Spleen (tissue), 11 donors: ENCODE results near the gene JDP2. TPM values are rescaled to one million over a fixed set of nuclear protein-coding genes. Genes with fewer than 3 reads are reported as not detected.
"Not testable (repeated sequence)": the region's sequence is repeated elsewhere in the genome, so short reads cannot be mapped to it uniquely, and the experiment has no call there.

Source experiments
- DNase-seq: peaks from one replicate; pipeline ENCODE4 v3.0.0-alpha.2; 2020
- H3K27ac ChIP-seq, 8 donors: fragments of 200-600 bp; sonication (generic) in 7 of 8; 1 replicate in 4 of 8; 2 replicates in 4 of 8; pipeline versions ENCODE4 v1.5.0 to v1.8.0; 2016 to 2021; ENCODE audit warnings: inconsistent platforms in 4 of 8, mild to moderate bottlenecking in 4 of 8, moderate library complexity in 1 of 8
- H3K27me3 ChIP-seq, 7 donors: fragments of 200-600 bp; sonication (generic) in 6 of 7; replicated peaks in 1 of 7; 1 replicate in 4 of 7; 2 replicates in 3 of 7; pipeline versions ENCODE4 v1.5.0 to v1.8.0; 2016 to 2021; ENCODE audit warnings: inconsistent platforms in 3 of 7, mild to moderate bottlenecking in 1 of 7
- H3K36me3 ChIP-seq, 6 donors: fragments of 200-600 bp; sonication (generic) in 5 of 6; 1 replicate in 4 of 6; 2 replicates in 2 of 6; pipeline versions ENCODE4 v1.5.0 to v1.8.0; 2016 to 2021; ENCODE audit warnings: inconsistent platforms in 2 of 6
- H3K4me1 ChIP-seq, 6 donors: fragments of 200-600 bp; sonication (generic) in 5 of 6; 1 replicate in 3 of 6; 2 replicates in 3 of 6; pipeline versions ENCODE4 v1.5.0 to v1.8.0; 2016 to 2021; ENCODE audit warnings: inconsistent platforms in 3 of 6
- H3K4me3 ChIP-seq, 8 donors: fragments of 200-600 bp; sonication (generic) in 7 of 8; 1 replicate in 4 of 8; 2 replicates in 4 of 8; pipeline versions ENCODE4 v1.5.0 to v1.8.0; 2016 to 2021; ENCODE audit warnings: inconsistent platforms in 4 of 8, mild to moderate bottlenecking in 4 of 8, moderate library complexity in 2 of 8
- H3K9me3 ChIP-seq, 8 donors: fragments of 200-600 bp; sonication (generic) in 7 of 8; 1 replicate in 4 of 8; 2 replicates in 4 of 8; pipeline versions ENCODE4 v1.5.0 to v1.8.0; 2016 to 2021; ENCODE audit warnings: inconsistent platforms in 4 of 8
- CTCF ChIP-seq, 11 experiments: fragments of 200-600 bp in 7 of 11; fragments of 450-650 bp in 4 of 11; sonication (generic) in 4 of 11; IDR thresholded peaks in 8 of 11; conservative IDR thresholded peaks in 3 of 11; 1 replicate in 7 of 11; 2 replicates in 4 of 11; pipeline versions ENCODE4 v1.4.0 to v1.8.0; 2016 to 2021; ENCODE audit warnings: antibody characterized with exemption in 11 of 11, inconsistent platforms in 4 of 11, mild to moderate bottlenecking in 1 of 11
- POLR2A ChIP-seq, 3 donors: fragments of 450-650 bp; IDR thresholded peaks; one replicate each; pipeline ENCODE4 v1.5.1; 2017; ENCODE audit warnings: antibody characterized with exemption in 3 of 3, mild to moderate bottlenecking in 1 of 3
- POLR2AphosphoS5 ChIP-seq, 3 donors: sonication (generic); formaldehyde crosslinking; IDR thresholded peaks; one replicate each; pipeline ENCODE4 v1.5.1; 2017; ENCODE audit warnings: antibody characterized with exemption in 3 of 3
- WGBS, 5 donors: extraction: QIAGEN DNeasy Blood & Tissue Kit in 3 of 5; methylation state at CpG; one replicate each; pipeline versions ENCODE4 v1.1.5 to v1.1.7; 2013 to 2018; 5-methylcytosine and 5-hydroxymethylcytosine counted together
- intact Hi-C: fragments of 100-400 bp; cut with DNase I; formaldehyde crosslinking; loops from one replicate; pipeline ENCODE4 v1.15.0; 2023; ENCODE audit warnings: low total_unique reads
- polyA plus RNA-seq, 3 donors: library from polyadenylated mRNA; stranded (reverse); fragments of 200-250 nt; gene quantifications; one replicate each; pipeline ENCODE4 v1.2.1, GENCODE V29; 2013
- total RNA-seq, 7 donors: library from RNA; depleted of rRNA in 3 of 7; stranded (reverse); fragments of >200 nt in 3 of 7; fragmentation: NEBNext Ultra II Directional in 4 of 7; extraction: Animal tissue kit (Norgen Biotek cat#: 25700) in 4 of 7; gene quantifications; one replicate each; pipeline versions ENCODE4 v1.1.0 to v1.2.1, GENCODE V29; 2016 to 2021
- donor health status: healthy with polysubstance abuse.
- donor health status: DM: no; HTN: no; CAD: no; lungs with moderate emphysema.
- donor health status: DM: no; HTN: no; CAD: no.
- donor health status: Bipolar disorder and iron deficiency.
- donor health status: healthy.
- donor health status: DM: no; HTN: no; CAD: no.
- donor health status: DM: yes; HTN: yes; CAD: no.

JDP2 gene
- total and polyA plus RNA-seq, 10 donors = 18.2 to 144 (median 91.8) TPM

GRCh38 chr14:75469606-75470237 lies 41.9 kb downstream of the JDP2 start:
- TF ChIP-seq POLR2AphosphoS5 (IDR thresholded peaks at IDR 0.05) (peak in 2 of 3 donors; percentile 16 to 74), CTCF (IDR thresholded peaks at IDR 0.05 in 8 of 11, conservative IDR thresholded peaks at IDR 0.05 in 3 of 11) (no peak)
- WGBS, 5 donors = 78 to 86% (median 83%) methylated on average over 21 to 25 of the region's 25 CpGs
- peaks cover 10 to 76% (median 48%) of the 10 kb centered on the region in 6 donors for H3K4me1 ChIP-seq
- H3K9me3 ChIP-seq = no peaks in the 10 kb centered on the region
- H3K27ac ChIP-seq = peak overlapping the region in 5 of 8 donors; percentile 21 to 87 (median 83)
- no peaks in the 10 kb centered on the region for H3K27me3 ChIP-seq
- no peak overlapping the region for H3K4me3 ChIP-seq
- peaks cover 0 to 100% (median 38%) of the 10 kb centered on the region in 6 donors for H3K36me3 ChIP-seq
- intact Hi-C loops = no loop called here
- no peak for DNase-seq

DNA sequence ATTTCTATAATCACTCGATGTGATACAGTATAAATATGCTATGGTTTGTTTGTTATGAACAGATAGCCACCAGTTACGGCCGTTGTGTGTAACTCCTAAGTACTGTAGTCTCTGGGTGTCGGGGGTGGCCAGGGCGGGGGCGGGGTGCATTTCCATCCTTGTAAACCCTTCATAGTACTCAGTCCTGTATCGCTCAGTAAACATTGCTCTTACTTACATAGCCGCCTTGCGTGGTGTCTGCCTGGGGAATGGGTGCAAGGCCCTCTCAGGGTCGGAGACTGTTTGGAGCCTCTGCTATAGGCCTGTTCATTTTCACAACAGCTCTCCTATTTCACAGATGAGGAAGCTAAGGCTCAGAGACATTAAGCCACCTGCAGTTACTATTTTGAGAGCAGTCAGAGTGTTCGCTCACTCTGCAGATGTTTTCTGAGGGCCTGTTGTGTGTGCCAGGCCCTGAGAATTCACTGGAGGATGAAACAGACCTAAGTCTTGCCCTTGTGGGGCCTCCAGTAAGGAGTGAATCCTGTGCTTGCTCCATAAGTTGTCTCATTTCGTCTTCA lies 42.5 kb downstream of the JDP2 start:
- H3K4me3 ChIP-seq = no peak overlapping the region
- H3K27ac ChIP-seq = peak overlapping the region in 7 of 8 donors; percentile 27 to 87 (median 53)
- no peaks in the 10 kb centered on the region for H3K9me3 ChIP-seq
- 76 to 92% (median 78%) methylated on average over 12 of the region's 12 CpGs for WGBS, 5 donors
- no peak for TF ChIP-seq POLR2A (IDR thresholded peaks at IDR 0.05)
- peak in 1 of 3 donors; percentile 19 for TF ChIP-seq POLR2AphosphoS5 (IDR thresholded peaks at IDR 0.05)
- intact Hi-C loops = no loop called here
- H3K36me3 ChIP-seq = peaks cover 0 to 100% (median 40%) of the 10 kb centered on the region in 6 donors
- H3K27me3 ChIP-seq = no peaks in the 10 kb centered on the region
- DNase-seq = no peak
- peaks cover 10 to 71% (median 45%) of the 10 kb centered on the region in 6 donors for H3K4me1 ChIP-seq

GRCh38 chr14:75471059-75471458 lies 43.2 kb downstream of the JDP2 start:
- DNase-seq = no peak
- intact Hi-C loops = no loop called here

DNA sequence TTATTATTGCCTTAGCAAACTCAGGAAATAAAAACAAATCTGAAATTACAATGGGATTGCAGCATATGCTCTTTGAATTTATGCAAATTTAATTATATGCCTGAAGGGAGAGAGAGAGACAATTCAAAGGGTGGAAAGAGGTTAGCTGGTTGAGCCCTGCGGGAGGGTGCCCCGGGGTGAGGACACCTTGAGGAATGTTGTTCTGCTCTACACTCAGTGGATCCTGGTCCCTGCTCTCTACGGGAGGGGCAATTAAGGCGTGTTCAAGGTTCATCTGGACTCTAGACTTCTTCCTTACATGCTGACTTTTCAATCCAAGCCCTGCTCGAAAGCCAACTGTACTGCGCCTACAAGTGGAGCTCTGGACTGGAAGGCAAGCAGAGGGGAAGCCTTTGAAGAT lies 46.3 kb downstream of the JDP2 start:
- H3K9me3 ChIP-seq, H3K4me3 ChIP-seq, H3K27me3 ChIP-seq, intact Hi-C loops, H3K27ac ChIP-seq, DNase-seq: not testable (repeated sequence)
- WGBS, 5 donors = 82 to 93% (median 85%) methylated on average over 6 of the region's 6 CpGs
- Histone ChIP-seq H3K4me1 (peaks cover 0 to 40% (median 18%) of the 10 kb centered on the region in 6 donors), H3K36me3 (peaks cover 0 to 92% (median 43%) of the 10 kb centered on the region in 6 donors)

More at GRCh38 chr14:75471059-75471458, 43.2 kb downstream of the JDP2 start:
- Histone ChIP-seq H3K4me1 (peaks cover 10 to 63% (median 40%) of the 10 kb centered on the region in 6 donors), H3K9me3 (no peaks in the 10 kb centered on the region), H3K27ac (peak overlapping the region; percentile 2 to 87 (median 47)), H3K27me3 (no peaks in the 10 kb centered on the region), H3K4me3 (no peak overlapping the region), H3K36me3 (peaks cover 0 to 100% (median 41%) of the 10 kb centered on the region in 6 donors)
- 90 to 97% (median 92%) methylated on average over 5 of the region's 5 CpGs for WGBS, 5 donors
- TF ChIP-seq POLR2AphosphoS5 (IDR thresholded peaks at IDR 0.05) (no peak), CTCF (IDR thresholded peaks at IDR 0.05 in 8 of 11, conservative IDR thresholded peaks at IDR 0.05 in 3 of 11) (no peak), POLR2A (IDR thresholded peaks at IDR 0.05) (no peak)

DNA sequence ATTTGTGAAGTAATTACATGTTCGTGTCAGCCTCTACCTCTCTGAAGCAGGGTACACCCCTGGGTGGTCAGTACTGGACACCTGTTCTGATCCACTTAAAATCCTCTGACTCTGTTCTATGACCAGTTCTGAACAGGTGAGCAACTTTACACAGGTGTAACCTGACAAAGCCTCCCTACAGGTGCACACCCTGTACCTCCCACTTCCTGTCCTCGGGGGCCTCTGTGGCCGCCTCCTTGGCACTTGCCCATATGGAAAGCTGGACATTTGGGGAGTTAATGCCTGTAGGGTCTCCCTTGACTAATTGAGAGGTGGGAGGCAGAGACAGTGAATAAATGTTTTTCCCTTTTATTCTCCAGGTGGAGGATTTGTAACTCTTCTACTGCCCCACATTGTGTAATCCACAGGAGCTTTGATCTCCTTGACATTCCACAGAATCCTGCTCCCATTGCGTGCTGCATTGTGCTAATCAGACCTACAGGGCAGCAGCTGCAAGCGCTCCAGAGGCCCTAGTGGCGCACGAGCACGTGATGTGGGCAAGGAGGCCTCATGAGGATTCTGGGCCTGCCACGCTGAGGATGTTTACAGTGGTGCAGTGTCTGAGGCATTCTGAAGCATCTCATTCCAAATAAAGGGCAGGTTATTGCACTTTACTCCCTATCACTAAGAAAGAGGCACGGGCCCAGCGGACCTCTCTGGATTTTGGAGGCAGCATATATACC lies 48.6 kb downstream of the JDP2 start:
- peaks cover 0 to 69% (median 26%) of the 10 kb centered on the region in 6 donors for H3K36me3 ChIP-seq
- peaks cover 0 to 28% (median 10%) of the 10 kb centered on the region in 6 donors for H3K4me1 ChIP-seq
- H3K27me3 ChIP-seq = no peaks in the 10 kb centered on the region
- H3K9me3 ChIP-seq = no peaks in the 10 kb centered on the region
- H3K27ac ChIP-seq = peak overlapping the region in 1 of 8 donors; percentile 5
- 73 to 82% (median 78%) methylated on average over 11 of the region's 11 CpGs for whole genome bisulfite sequencing, 5 donors
- no peak overlapping the region for H3K4me3 ChIP-seq
- intact Hi-C loops = no loop called here
- peak in 1 of 11 experiments; percentile 9 for TF ChIP-seq CTCF (IDR thresholded peaks at IDR 0.05 in 8 of 11, conservative IDR thresholded peaks at IDR 0.05 in 3 of 11)
- no peak for TF ChIP-seq POLR2A (IDR thresholded peaks at IDR 0.05)
- TF ChIP-seq POLR2AphosphoS5 (IDR thresholded peaks at IDR 0.05) = peak in 2 of 3 donors; percentile 44
- DNase-seq = no peak
